Fibroblast of skin of scalp (primary cell): ENCODE data around the gene MED8.
"Not testable (repeated sequence)": the region's sequence is repeated elsewhere in the genome, so short reads cannot be mapped to it uniquely, and the experiment has no call there.

Source experiments
- DNase-seq: peaks from one replicate; pipeline ENCODE4 v3.0.0-alpha.2; 2013

Gene MED8

GRCh38 chr1:43421976-43422750 is 32.6 kb upstream of the MED8 start:
- no peak for DNase-seq

DNA sequence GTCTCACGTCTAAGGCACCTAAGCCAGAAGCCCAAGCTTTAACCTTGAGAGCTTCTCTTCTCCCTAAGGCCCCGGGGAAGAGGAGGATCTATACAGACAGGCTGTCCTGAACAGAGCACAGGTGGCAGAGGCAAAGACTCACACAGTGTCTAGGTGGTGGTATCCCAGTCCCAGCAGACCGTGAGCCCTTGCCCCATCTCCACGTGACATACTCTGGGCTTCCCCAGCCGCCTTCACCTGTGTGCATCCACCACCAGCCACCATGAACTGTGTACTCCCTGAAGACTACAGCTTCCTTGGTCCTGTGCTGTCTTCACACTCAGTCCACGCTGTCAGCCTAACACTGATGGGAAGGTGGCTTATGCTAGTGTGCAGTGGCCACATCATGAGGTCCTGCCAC is 31.8 kb upstream of the MED8 start:
- DNase-seq: no peak

- DNase-seq: no peak
Observed at GRCh38 chr1:43420874-43421273, 31.3 kb upstream of the MED8 start.

DNA sequence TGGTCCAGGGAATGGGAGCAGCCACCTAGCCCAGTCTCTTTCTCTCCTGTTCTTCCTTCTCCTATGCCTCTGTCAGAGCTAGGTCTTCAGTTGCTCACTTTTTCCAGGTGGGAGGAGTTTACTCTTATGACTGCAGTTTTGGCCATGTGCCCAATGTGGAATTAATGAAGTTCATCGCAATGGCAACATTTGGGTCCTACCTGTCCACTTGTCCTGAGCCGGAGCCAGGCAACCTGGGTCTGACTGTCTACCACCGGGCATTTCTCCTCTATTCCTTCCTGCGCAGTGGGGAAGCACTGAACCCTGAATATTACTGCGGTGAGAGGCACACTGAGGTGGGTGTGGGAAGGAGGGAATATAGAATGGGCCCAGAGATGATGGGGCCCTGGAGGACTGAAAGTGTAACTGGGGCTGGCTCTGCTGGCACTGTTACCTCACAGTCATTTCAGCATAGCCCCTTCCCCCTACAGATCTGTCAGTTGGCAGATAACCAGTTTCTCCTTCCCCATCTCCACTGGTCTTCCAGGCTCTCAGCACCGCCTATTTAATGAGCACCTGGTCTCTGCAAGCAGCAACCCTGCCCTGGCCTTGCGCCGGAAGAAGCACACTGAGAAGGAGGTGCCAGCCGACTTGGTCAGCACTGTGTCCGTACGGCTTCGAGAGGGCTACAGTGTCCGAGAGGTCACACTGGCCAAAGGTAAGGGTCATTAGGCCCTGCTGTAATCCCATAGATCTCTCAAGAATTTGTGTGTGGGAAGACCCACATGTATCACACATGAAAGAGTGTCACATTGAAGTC is 30.2 kb upstream of the MED8 start:
- no peak for DNase-seq

DNA sequence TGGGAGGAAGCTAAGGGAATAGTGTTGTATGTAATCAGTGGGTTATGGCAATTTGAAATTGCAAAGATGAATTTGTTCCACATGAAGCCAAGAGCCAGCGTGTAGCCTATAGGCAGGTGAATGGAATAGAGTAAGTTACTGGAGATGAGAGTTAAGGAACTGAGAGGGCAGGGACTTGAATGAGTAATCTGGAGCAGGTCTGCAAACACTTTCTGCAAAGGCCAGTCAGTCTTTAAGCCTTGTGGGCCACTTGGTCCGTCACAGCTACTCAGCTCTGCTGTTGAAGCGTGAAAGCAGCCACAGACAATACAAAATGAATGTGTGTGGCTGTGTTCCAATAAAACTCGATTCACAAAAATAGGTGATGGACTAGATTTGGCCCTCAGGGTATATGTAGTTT is 29.3 kb upstream of the MED8 start:
- DNase-seq: no peak

DNA sequence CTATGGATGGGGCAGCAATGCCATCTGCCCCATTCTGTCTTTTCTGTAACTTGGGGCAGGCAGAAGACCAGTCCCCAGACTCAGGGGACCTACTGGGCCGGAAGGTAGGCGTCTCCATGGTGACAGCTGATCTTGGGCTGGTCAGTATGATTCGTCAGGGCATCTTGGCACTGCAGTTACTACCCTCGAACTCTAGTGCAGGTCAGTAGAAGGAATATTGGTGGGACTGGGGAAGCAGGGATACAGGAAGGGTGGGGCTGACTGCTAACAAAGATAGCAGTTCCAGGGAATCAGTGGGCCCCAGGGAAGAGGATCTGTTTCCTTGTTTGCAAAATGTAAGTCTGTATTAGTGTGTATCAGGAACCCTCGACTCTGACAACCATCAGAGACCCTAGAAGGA is 26.3 kb upstream of the MED8 start:
- no peak for DNase-seq

- DNase-seq: peak; percentile 56
Observed at GRCh38 chr1:43414634-43415223, 25.1 kb upstream of the MED8 start.

- not testable (repeated sequence) for DNase-seq
Observed at GRCh38 chr1:43413426-43413825, 23.8 kb upstream of the MED8 start.

DNA sequence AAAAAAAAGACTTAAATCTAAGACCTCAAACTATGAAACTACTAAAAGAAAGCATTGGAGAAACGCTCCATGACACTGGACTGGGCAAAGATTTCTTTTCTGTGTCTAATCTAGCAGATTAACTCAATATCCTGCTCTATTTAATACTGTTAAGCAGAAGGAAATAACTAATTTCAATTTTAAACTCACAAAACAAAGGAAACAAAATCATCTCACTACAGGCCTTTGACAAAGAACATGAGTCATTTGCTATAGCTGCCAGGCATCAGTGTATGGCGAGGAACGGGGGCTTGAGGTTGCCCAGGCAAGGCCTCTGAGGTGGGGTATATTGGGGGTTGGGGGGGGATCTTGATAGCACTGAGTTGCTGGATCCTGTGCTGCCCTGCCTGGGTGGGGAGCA is 21.0 kb upstream of the MED8 start:
- no peak for DNase-seq

DNA sequence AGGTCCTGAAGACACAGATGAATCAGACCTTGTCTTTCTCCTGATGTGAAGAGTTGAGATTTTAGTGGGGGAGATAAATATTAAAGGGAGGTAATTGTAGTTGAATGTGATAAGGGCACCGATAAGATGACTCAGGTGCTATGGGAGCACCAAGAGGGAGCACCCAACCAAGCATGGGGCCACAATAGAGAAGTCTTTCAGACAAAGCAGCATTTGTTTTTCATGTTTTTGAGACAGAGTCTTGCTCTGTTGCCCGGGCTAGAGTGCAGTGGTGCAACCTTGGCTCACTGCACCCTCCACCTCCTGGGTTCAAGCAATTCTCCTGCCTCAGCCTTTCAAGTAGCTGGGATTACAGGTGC is 16.3 kb upstream of the MED8 start:
- no peak for DNase-seq

- DNase-seq: no peak
Observed at GRCh38 chr1:43405219-43405875, 15.7 kb upstream of the MED8 start.

DNA sequence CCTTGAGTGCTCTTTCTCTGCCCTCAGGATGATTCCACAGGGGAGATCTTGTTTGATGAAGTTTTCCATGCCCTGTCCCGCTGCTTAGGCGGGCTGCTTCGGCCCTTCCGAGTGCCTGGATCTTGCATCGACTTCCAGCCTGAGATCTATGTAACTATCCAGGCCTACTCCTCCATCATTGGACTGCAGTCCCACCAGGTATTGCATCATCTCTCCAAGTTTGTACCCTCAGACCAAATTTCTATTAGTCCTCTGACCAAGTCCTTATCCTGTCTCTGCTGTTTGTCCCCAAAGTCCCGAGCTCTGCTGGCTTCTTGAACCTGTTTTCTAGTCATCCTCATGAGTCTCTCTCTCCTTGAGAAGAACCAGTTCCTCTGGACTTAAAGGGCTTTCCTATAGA is 14.8 kb upstream of the MED8 start:
- DNase-seq: no peak

DNA sequence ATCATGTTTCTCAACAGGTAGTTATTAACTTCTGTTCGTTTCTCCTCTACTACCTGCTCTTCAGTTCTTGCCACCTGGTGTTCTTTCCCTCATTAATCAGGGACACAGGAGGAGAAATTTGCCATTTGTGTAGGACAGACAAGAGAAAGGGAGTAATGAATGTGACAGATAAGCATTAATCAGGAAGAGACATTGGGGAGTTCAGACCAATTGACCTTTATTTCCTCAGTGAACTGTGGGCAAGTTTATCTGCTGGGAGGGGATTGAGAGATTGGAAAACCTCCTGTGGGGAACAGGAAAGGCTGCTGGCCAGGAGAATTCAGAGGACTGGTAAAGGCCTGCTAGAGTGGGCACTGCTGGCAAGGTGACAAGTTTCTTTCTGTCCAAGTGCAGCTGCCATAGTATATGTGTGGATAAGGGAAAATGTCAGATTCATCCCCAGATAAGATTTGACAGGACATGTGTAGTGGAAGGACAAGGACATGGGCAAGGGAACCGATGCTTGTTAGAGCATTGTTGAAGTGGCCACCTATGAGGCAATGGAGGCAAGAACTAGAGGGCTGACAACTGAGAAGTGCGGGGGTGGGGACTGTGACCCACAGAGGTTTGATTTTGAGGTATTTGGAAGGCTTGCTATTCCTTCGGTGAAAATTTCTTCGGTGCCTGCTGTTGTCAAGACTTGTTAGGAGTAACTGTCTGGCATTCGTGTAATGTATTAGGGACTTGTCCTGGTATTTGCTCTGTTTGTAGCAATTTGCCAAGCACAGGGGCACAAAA is 12.7 kb upstream of the MED8 start:
- no peak for DNase-seq

GRCh38 chr1:43400441-43400840 is 10.8 kb upstream of the MED8 start:
- not testable (repeated sequence) for DNase-seq

DNA sequence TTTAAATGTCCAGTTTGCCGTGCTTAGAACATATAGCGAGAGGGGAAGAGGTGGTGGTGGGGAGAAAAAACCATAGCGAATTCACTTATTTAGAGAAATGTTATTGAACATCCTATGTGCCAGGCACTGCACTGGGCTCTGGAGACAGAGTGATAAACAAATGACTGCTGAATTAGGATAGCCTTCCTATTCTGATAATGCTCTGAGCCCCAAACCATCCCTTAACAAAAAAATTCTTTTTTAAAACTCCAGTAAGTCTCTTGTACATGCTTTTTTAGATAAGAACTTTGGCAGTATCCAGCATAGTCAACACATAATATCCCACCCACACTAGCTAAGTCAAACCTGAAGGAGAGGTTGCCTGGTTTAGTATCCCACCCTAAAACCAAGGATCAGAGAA is 8.6 kb upstream of the MED8 start:
- no peak for DNase-seq

DNA sequence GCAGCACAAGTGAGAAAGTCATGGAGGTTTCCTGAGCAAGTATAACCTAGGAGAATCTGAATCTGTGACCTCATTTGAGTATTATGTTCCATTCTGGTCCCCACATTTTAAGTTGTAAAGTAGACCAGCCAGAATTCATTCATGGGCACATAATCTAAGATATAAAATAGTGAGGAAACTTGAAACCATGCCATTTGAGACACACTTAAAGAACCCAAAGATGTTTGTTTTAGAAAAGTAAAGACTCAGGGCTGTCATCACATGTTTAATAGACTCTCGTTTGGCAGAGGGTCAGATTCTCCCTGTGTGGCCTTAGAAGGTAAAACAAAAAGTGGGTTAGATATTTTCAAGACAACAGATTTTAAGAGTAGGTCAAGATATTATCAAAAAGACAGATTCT is 6.5 kb upstream of the MED8 start:
- no peak for DNase-seq

DNA sequence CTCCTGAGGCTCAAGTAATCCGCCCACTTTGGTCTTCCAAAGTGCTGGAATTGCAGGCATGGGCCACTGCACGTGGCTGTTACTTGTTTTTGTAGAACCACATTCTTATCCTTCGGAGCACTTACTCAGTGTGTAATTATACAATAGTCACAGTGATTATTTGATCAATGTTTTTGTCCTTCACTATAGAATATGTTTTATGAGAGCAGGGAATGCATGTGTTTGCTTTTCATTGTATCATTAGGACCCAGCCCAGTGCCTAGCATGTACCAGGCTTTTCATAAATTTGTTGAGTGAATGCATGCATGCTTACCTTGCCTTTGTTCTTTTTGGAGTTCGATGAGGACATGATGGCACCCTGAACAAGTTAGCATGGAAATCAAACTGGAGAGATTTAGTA is 5.9 kb upstream of the MED8 start:
- no peak for DNase-seq

- no peak for DNase-seq
Observed at GRCh38 chr1:43392702-43393101, 3.1 kb upstream of the MED8 start.

- no peak for DNase-seq
Observed at GRCh38 chr1:43388613-43389012, 987 bp downstream of the MED8 start.

DNA sequence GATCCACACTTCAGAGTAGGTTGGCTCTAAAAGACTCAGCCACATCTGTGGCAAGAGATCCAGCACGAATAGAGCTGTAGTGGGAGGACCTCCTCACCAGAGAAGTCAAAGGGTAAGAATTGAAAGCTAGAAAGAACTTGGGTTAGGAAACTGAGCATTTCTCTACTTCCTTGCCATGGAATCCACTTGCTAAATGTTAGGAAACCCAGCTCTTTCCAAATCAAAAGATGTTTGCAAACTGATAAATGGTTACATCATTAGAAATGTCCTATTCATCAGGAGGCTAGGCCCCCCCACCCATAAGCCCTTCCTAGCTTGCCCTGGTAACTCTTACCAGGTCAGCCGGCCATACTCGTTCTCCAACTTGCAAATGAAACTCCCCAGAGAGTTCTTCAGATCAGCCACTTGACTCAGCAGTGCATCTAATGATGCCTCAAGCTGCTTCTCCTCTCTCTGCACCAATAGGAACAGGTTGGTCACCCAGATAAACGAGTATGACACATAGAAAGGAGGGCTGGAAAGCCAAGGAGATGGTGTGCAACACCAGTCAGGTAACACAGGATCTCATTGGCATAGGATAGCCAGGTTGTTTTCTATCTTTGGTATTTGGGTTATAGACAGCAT is 1.5 kb downstream of the MED8 start:
- no peak for DNase-seq

DNA sequence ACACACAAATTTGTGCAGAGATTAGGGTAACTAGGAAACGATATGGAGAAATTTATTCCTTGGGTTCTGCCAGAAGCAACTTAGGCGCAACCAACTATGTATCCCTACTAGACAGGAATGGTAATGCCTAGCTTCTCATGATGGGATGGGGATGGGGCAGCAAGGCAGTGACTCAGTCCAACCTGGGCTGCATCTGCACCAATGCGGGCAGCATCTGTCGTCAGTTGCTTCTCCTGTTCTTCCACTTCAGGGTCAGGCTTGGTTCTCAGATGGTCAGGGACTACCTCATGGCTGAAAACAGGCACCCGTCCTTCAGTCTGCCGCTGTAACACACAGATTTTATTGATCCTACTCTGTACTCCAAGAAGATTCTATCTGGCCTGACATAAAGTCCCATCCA is 2.9 kb downstream of the MED8 start:
- no peak for DNase-seq

GRCh38 chr1:43383449-43383848 is 6.2 kb downstream of the MED8 start:
- DNase-seq: no peak
